DMS53 treated with DMSO at 0.1 percent for 48 hours (cell line): ENCODE data around the gene ACER2.

Source experiments
- DNase-seq: peaks from one replicate; lab custom pipeline; 2025; ENCODE audit not compliant: unreplicated experiment; lab: John Stamatoyannopoulos, UW

Gene ACER2

DNA sequence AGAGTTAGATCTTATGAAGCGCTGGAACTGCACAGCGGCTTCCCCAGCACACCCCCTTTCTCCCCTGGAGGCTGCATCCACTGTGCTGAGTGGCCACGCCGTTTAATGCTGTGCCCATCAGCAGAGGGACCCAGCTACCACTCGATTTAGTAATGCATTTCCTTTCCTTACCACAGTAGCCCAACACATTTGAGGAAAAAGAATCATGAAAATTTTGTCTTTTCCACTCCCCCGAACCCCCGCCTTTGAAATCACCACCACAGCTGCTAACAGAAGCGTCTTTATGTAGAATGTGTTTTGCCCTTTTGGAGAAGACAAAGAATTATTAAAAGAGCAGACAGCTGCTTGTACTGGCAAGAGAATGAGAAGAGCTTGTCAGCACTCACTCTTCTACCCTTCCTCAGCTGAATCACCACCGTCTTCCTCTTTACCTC is 73.2 kb downstream of the ACER2 start:
- no peak for DNase-seq

DNA sequence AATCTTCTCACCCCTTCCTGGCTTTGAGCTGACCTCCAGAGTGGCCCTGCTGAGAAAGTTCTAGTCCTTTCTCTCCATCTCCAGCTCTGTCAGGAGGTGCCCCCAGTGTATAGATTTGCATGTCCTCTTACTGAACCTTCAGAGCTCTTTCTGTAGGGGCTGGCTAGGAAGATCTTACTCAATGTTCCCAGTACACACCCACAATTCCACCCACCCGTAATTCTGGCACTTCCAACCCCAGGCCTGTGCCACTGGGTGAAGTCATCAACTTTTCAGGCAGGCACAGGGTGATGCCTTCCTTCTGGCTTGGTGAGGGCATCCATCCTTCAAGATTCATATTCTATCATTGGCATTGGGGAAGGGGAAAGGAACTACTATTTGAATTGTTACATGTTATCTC is 75.9 kb downstream of the ACER2 start:
- no peak for DNase-seq

DNA sequence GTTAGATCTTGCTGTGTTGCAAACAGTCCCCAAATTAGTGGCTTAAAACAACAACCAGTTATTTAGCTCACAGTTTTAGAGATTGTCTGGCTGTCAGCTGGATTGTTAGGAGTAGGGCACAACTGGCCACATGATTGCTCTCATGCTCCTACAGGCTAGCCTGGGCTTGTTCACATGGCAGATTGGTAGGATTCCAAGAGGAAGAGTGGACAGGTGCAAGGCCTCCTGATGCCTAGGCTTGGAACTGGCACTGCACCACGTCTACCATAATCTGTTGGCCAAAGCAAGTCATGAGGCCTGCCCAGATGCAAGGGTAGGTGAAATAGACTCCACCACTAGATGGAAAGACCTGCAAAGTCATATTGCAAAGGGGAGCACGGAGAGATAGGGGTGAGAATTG is 76.4 kb downstream of the ACER2 start:
- DNase-seq, result no peak

DNA sequence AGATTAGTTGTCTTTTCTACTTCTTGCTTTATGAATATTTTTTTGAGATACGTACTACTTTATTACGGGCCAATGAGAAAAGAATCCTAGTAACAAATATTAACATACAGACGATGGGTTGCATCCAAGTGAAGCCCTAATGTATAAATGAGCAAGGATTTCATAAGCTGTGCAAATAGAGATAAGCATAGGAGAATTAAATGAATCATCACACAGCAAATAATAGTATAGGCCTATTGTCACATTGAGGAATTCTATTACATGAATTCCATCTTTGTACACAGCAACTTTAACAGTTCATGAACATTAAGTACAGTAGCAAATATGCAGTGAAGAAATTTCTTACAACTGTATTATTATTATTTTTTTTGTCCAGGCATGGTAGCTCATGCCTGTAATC is 78.0 kb downstream of the ACER2 start:
- no peak for DNase-seq

DNA sequence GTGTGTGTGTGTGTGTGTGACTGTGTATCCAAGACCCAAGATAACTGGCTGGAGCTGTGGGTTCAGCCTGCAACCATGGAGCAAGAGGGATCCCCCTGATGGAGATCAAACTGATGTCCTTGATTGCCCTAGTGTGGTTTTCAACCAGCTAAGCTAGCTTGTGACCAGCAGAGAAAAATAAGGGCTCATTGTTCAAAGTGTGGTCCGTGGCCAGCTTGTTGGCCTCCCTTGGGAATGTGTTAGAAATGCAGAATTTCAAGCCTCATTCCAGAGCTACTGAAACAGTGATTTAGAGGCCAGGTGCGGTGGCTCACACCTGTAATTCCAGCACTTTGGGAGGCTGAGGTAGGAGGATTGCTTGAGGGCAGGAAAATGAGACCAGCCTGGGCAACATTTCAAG is 79.9 kb downstream of the ACER2 start:
- DNase-seq, result no peak

DNA sequence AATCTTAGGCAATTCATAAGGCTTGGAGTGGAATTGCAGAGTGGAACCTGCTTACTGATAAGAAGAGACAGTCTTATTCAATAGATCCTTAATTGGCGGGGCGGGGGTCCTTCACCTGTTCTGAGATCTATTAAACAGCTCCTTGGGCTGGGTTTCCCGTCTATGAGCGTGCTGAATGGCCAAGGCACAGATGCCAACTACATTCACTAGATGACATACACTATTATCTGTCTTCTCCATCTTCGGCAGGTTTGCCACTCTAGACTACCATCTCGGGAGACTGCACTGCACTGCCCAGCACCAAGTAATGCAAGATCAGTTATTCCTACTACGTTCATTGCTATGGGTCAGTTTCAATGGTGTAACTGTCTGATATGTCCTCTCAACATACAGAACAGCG is 81.5 kb downstream of the ACER2 start:
- no peak for DNase-seq

DNA sequence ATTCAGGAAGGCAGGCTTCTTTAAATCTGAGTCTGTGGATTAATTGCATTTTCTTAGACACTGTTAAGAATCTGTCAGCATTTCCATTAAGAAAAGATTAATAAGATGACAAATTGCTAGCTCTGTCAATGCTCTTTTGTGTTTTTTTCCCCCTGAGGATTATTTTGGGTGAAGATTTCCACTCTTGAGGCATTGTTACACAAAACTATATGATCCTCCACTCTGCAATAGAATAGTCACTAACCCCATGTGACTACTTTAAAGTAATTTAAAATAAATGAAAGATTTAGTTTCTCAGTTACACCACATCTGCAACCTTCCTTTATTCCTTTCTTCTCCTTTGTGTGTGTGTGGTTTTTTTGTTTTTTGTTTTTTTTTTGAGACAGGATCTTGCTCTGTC is 82.0 kb downstream of the ACER2 start:
- DNase-seq, result no peak

DNA sequence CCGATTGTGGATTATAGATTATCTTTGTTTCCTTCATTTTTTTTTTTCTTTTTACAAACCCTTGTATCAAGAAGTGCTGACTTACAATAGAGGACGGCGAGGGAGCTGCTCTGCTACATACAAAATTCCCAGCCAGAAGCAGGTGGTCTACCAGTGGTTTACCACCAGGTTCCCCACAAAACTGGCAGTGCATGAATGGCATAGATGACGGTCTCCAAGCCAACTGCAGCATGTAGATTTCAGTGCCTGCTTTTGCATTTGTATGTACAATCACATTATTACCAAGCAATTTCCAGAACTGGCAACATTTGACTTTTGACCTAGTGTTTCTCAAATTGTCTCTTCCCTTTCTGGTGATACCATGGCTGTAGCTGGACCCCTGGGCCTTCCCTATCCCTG is 84.0 kb downstream of the ACER2 start:
- DNase-seq, result no peak

DNA sequence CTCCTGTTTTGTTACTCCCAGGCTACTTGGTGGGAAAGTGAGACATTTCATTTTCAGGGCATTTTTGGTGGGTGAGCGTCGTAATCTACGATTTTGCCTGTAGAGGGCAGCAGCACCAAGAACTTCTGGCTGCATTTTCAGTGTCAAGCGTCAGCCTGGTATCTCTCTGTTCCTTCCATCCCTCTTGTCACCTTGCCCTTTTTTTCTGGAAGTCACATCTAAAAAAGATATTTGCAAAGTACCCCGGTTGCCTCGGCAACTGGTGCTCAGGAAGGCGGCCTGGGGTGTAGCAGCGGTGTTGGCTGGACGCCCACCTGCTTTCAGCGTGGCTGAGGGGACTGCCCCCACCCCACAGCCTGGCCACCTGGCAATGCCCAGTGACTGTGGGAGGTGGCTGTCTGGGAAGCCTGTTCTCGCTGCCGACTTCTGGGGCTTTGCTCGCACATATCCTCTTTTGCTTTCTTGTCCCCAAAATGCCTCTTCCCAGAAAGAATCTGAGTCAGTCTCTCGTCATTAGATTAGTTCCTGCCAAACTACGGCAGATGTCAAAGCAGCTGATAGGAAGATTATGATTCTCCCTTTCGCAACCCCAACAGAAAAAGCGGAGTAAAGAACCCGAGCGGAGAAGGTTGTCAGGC is 84.5 kb downstream of the ACER2 start:
- peak; percentile 32 for DNase-seq

DNA sequence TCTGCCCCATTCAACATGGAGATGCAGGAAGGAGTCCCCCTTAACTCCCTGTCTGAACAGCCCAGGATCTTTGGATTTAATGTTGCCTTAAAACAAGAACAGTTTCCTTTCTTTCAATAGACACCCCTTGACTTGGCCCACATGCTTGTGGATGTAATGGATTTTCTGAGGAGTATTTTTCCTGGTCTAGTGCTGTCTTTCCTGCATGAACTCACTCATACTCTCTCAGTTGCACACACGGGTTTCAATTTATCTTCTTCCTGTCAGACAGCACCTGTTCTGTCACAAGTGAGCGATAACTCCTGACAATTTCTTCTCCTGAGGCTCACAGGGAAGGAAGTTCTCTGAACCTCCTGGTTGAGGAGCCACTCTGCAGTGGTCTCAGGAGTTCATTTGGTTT is 85.1 kb downstream of the ACER2 start:
- no peak for DNase-seq

DNA sequence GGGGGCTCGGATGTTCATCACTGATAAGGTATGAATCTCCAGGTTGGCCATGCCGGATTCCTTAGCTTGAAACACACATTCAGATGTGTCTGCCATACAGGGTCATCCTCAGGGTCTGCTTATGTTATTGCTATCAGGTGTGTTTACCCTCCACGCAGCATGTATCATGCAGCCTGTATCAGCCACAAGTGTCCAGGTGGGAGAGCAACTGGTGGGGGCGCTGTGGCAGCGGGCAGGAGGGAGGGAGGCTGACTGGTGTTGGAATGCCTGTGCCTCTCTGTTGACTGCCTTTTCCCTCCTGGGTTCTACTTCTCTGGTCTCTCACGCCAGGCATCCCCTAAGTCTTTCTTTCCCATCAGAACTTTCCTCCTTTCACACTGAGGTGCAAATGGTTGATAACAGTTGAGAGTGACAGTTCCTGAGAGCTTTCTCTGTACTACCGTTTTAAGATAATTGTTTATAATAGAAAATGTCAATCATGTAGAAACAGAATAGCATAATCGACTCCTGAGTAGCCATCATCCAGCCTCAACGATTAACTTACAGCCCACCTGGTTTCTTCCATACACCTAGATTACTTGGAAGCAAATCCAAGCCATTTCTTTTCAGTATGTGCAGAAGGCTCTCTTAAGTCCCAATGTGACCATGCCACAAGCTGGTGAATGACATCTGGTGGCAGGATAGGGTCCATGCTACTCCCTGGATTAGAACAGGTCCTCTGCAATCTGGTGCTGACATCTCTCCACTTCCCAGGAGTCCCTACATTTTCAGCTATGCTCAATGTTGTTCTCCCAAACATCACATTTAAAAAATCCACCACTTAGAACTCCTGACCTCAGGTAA is 86.6 kb downstream of the ACER2 start:
- DNase-seq, result no peak

DNA sequence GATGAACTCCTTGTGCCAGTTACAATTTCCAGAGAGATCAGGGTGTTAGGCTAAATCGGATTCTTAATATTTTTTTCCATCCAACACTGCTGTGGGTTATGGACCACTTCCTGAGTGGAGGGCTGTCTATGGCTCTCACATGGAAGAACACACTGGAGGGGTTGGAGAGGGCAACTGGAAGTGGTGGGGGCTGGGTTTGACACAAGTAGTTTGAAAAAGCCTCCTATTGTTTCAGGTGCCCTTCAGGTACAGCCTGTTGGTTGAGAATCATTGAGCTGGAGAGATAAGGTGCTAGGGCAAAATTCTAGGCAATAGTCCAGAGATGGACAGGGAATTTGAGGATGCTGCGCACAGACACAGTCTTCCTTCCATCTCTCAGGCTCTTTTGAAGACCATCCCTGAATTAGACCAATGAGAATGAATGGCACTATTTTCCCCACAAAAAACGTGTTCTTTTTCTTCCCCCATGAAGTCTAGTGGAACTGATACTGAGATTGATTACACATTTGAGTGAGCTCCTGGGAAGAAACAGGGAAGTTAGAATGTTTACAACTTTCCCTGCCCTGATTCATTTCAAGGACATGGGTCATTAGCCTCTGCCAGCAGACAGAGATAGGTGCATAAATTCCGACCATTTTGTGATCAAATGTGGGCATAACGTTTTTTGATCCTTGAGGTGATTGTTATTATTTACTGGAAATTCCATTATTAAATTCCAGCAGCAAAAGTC is 87.7 kb downstream of the ACER2 start:
- no peak for DNase-seq

DNA sequence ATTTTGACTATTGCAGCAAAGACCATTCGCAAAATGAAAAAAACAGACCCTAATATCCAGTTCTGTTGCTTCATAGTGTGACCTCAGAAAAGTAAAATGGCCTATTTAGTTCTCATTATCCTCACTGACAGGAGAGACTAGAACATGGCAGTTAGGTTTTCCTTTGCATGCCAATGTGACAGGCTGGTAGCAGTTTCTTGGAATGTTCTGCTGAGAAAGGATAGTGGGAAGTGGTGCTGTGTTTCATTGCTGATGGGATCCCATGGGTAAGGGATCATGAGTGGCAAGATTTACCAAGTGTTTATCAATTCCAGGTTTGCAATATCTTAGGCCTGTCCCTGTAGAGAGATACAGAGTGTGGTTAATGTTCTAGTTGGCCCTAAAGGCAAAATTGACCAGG is 88.5 kb downstream of the ACER2 start:
- no peak for DNase-seq

DNA sequence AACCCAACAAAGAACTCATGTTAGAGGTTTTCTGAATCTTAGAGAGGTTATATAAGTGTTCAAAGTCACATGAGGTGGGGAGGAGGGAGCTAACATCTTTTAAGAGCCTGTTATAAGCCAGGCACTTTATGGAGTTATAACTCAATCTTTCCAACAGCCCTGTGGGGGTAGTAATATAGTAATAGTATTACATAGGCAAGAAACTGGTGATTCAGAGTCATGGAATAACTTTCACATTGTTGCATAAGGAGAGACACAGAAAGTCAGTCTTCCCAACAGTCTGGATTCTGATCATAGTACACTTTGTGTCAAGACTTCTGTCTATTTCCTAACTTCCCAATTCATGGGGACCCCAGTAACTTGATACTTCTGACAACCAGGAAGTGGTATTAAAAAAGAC is 89.2 kb downstream of the ACER2 start:
- DNase-seq, result no peak
